Panc1 (cell line): ENCODE results near the gene FOXK1. TPM values are rescaled to one million over a fixed set of nuclear protein-coding genes. Genes with fewer than 3 reads are reported as not detected.
A peak's percentile ranks its signal among the peaks of the same experiment; 100 is the strongest.

ENCODE experiments used
- ATAC-seq: fragments of 200-7000 bp; cut with Tn5 transposase; 2 replicates; pipeline ENCODE4 v1.9.1; 2020; ENCODE audit warnings: mild to moderate bottlenecking, moderate library complexity
- BruUV-seq: library from RNA; stranded (reverse); fragments of 400-500 nt; replicated peaks from 2 replicates; lab custom pipeline; 2021; lab: Mats Ljungman, UMichigan
- CTCF ChIA-PET: fragments of 300-600 bp; sonication (Branson Sonifier 250); formaldehyde crosslinking; loops from one replicate; lab custom pipeline; 2022; ENCODE audit warnings: antibody characterized with exemption; lab: Charles Lee
- POLR2A ChIA-PET: fragments of 300-600 bp; sonication (Branson Sonifier 250); formaldehyde crosslinking; loops from one replicate; lab custom pipeline; 2022; ENCODE audit warnings: antibody characterized with exemption; lab: Charles Lee
- DNase-seq: peaks from one replicate; pipeline ENCODE4 v3.0.0-alpha.2; 2010; ENCODE audit warnings: low read depth, low spot score
- H3K27ac ChIP-seq: 2 replicates; pipeline ENCODE4 v1.5.1; 2011; ENCODE audit warnings: mild to moderate bottlenecking, low read length, inconsistent platforms
- H3K27me3 ChIP-seq: fragments of 200-500 bp; sonication (Bioruptor generic); 2 replicates; pipeline ENCODE4 v1.6.0; 2014; ENCODE audit warnings: low read length, inconsistent platforms; ENCODE audit not compliant: control insufficient read depth, insufficient read depth
- H3K36me3 ChIP-seq: fragments of 200-500 bp; sonication (Bioruptor generic); 2 replicates; pipeline ENCODE4 v1.5.1; 2014; ENCODE audit warnings: inconsistent platforms, mild to moderate bottlenecking, low read length, moderate library complexity; ENCODE audit not compliant: control insufficient read depth, insufficient read depth
- H3K4me1 ChIP-seq: 2 replicates; pipeline ENCODE4 v1.5.1; 2011; ENCODE audit warnings: inconsistent platforms, mild to moderate bottlenecking, low read length, moderate library complexity; ENCODE audit not compliant: control insufficient read depth, insufficient read depth
- H3K4me3 ChIP-seq, 2 experiments: 2 replicates each; pipeline ENCODE4 v1.5.1; 2011 to 2012; ENCODE audit warnings: low read depth in 2 of 2, low read length in 2 of 2, mild to moderate bottlenecking in 2 of 2, inconsistent platforms in 1 of 2, moderate library complexity in 1 of 2
- H3K9me3 ChIP-seq: fragments of 200-500 bp; sonication (Bioruptor generic); 2 replicates; pipeline ENCODE4 v1.5.1; 2014; ENCODE audit warnings: low read depth, mild to moderate bottlenecking, inconsistent platforms, low read length, moderate library complexity; ENCODE audit not compliant: control insufficient read depth, insufficient read depth
- POLR2AphosphoS5 ChIP-seq: IDR thresholded peaks from 2 replicates; pipeline ENCODE4 v1.6.1; 2012; ENCODE audit warnings: mild to moderate bottlenecking, low read depth, low read length, moderate library complexity
- SIN3A ChIP-seq: IDR thresholded peaks from 2 replicates; pipeline ENCODE4 v1.6.1; 2012; ENCODE audit warnings: low read depth, mild to moderate bottlenecking, low read length, moderate library complexity, borderline replicate concordance; ENCODE audit not compliant: insufficient read depth
- TCF7L2 ChIP-seq: IDR thresholded peaks from 2 replicates; pipeline ENCODE4 v1.6.1; 2011; ENCODE audit warnings: mild to moderate bottlenecking, low read depth, low read length, inconsistent platforms
- in situ Hi-C: cut with HindIII; loops from 2 replicates; pipeline ENCODE4 v1.10.0; 2016; ENCODE audit warnings: low sequenced_read_pairs, low pct_unique_long_range_greater_than_20kb
- intact Hi-C: fragments of 100-400 bp; cut with micrococcal nuclease; formaldehyde crosslinking; loops from one replicate; pipeline ENCODE4 v1.10.0; 2022; ENCODE audit not compliant: unreplicated experiment
- total RNA-seq: library from RNA; stranded (reverse); gene quantifications from one replicate; pipeline ENCODE4 v1.2.1, GENCODE V29; 2021; ENCODE audit not compliant: unreplicated experiment
- TF ChIP-seq, protein P1 (sequence below), 2 experiments: IDR thresholded peaks; 2 replicates each; pipeline ENCODE4 v1.6.1; 2011 to 2012; ENCODE audit warnings: low read depth in 2 of 2, control low read depth in 1 of 2, low read length in 1 of 2, mild to moderate bottlenecking in 1 of 2, moderate library complexity in 1 of 2; ENCODE audit not compliant: insufficient read depth in 1 of 2
- TF ChIP-seq, protein P2 (sequence below): fragments of 450-650 bp; IDR thresholded peaks from 2 replicates; pipeline ENCODE4 v1.5.1; 2017; ENCODE audit warnings: mild to moderate bottlenecking

FOXK1 gene
- total RNA-seq, 1 experiment from 2014 or later, result 72.7 TPM

- in situ Hi-C loops (no loop called here), intact Hi-C loops (no loop called here)
- peaks cover 22% of the 10 kb centered on the region for H3K4me1 ChIP-seq
- POLR2A ChIA-PET, result interaction anchor here (0.6 kb wide), 1 partner anchor 109 kb away, joined by 3 read pairs; no protein-coding TSS in a partner anchor
- DNase-seq (no peak), ATAC-seq (no peak)
- H3K9me3 ChIP-seq, result no peaks in the 10 kb centered on the region
- TF ChIP-seq TCF7L2 (no peak), SIN3A (no peak), POLR2AphosphoS5 (no peak)
- TF ChIP-seq, protein P1, sequence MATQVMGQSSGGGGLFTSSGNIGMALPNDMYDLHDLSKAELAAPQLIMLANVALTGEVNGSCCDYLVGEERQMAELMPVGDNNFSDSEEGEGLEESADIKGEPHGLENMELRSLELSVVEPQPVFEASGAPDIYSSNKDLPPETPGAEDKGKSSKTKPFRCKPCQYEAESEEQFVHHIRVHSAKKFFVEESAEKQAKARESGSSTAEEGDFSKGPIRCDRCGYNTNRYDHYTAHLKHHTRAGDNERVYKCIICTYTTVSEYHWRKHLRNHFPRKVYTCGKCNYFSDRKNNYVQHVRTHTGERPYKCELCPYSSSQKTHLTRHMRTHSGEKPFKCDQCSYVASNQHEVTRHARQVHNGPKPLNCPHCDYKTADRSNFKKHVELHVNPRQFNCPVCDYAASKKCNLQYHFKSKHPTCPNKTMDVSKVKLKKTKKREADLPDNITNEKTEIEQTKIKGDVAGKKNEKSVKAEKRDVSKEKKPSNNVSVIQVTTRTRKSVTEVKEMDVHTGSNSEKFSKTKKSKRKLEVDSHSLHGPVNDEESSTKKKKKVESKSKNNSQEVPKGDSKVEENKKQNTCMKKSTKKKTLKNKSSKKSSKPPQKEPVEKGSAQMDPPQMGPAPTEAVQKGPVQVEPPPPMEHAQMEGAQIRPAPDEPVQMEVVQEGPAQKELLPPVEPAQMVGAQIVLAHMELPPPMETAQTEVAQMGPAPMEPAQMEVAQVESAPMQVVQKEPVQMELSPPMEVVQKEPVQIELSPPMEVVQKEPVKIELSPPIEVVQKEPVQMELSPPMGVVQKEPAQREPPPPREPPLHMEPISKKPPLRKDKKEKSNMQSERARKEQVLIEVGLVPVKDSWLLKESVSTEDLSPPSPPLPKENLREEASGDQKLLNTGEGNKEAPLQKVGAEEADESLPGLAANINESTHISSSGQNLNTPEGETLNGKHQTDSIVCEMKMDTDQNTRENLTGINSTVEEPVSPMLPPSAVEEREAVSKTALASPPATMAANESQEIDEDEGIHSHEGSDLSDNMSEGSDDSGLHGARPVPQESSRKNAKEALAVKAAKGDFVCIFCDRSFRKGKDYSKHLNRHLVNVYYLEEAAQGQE (IDR thresholded peaks at IDR 0.05; ENCODE audit: insufficient read depth in 1 of 2, low read depth in 2 of 2, low read length in 1 of 2), result no peak
- TF ChIP-seq, protein P2, sequence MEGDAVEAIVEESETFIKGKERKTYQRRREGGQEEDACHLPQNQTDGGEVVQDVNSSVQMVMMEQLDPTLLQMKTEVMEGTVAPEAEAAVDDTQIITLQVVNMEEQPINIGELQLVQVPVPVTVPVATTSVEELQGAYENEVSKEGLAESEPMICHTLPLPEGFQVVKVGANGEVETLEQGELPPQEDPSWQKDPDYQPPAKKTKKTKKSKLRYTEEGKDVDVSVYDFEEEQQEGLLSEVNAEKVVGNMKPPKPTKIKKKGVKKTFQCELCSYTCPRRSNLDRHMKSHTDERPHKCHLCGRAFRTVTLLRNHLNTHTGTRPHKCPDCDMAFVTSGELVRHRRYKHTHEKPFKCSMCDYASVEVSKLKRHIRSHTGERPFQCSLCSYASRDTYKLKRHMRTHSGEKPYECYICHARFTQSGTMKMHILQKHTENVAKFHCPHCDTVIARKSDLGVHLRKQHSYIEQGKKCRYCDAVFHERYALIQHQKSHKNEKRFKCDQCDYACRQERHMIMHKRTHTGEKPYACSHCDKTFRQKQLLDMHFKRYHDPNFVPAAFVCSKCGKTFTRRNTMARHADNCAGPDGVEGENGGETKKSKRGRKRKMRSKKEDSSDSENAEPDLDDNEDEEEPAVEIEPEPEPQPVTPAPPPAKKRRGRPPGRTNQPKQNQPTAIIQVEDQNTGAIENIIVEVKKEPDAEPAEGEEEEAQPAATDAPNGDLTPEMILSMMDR, result no peak
- H3K27me3 ChIP-seq, result no peaks in the 10 kb centered on the region
- H3K36me3 ChIP-seq, result no peaks in the 10 kb centered on the region
- CTCF ChIA-PET, result no interaction called here
- no peak overlapping the region for H3K27ac ChIP-seq
- no peak overlapping the region for H3K4me3 ChIP-seq
- BruUV-seq, result no TSS peak
Measured at GRCh38 chr7:4634166-4634565, 47.9 kb upstream of the FOXK1 start.

DNA sequence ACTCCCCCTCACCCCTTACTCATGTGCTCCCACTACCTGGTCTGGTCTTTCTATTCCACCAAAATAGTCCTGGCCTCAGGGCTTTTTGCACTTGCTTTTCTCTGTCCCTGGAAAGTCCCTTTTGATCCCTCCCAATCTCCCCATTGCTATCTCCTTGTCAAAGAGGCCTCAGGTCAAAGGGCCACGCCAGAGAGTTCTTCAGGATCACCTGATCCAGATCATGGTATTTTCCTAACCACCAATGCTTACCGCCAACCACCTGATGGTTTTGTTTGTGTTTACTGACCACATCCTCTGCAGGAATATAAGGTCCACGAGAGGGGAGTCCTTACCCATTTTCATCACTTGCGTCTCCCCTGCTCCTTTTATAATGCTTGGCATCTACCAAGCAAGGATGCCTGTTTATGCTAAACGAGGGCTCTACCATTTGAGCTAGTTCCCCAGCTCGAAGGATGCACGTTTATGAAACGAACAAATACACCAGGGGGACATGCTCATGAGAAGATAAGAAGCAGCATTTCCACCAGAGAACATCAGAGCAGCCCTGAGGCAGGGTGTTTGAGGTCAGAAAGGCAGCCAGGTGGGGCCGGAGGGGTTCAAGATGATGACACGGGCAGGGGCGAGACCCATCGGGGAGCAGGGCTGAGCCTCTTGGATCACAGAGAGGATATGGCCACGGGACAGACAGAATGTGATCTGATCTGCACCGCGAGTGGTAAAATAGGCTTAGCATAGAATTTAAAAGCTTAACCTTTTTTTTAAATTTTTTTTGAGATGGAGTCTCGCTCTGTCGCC lies 43.1 kb upstream of the FOXK1 start:
- Histone ChIP-seq H3K4me1 (peaks cover 15% of the 10 kb centered on the region), H3K27ac (peak overlapping the region; percentile 48), H3K27me3 (no peaks in the 10 kb centered on the region), H3K4me3 (no peak overlapping the region), H3K36me3 (no peaks in the 10 kb centered on the region), H3K9me3 (no peaks in the 10 kb centered on the region)
- in situ Hi-C loops, result no loop called here
- TF ChIP-seq, protein P1 (IDR thresholded peaks at IDR 0.05; ENCODE audit: insufficient read depth in 1 of 2, low read depth in 2 of 2, low read length in 1 of 2), result no peak
- TF ChIP-seq TCF7L2 (no peak), POLR2AphosphoS5 (no peak)
- TF ChIP-seq, protein P2, result no peak
- no TSS peak for BruUV-seq
- CTCF ChIA-PET, result no interaction called here
- intact Hi-C loops, result no loop called here
- ATAC-seq (no peak), DNase-seq (no peak)
- POLR2A ChIA-PET, result interaction anchor here (0.6 kb wide), 1 partner anchor 217 kb away, joined by 3 read pairs; no protein-coding TSS in a partner anchor
